GM10266 (cell line): ENCODE measurements around the gene IL1B.

Experiments used
- DNase-seq: peaks from one replicate; pipeline ENCODE4 v3.0.0; 2012; ENCODE audit errors: extremely low spot score
- CTCF ChIP-seq: IDR thresholded peaks from 2 replicates; pipeline ENCODE4 v1.5.1; 2012; ENCODE audit warnings: mild to moderate bottlenecking, low read depth; ENCODE audit not compliant: control insufficient read depth, insufficient read depth; ENCODE audit errors: missing control alignments

Gene IL1B

GRCh38 chr2:112787294-112787693 lies 49.3 kb downstream of the IL1B start:
- DNase-seq = no peak
- no peak for TF ChIP-seq CTCF

- TF ChIP-seq CTCF = no peak
- no peak for DNase-seq
Measured at GRCh38 chr2:112784199-112785189, 52.1 kb downstream of the IL1B start, which contains the start of gene IL1A. IL1A (minus strand) TSS chr2:112784493; CDS start chr2:112783770, 723 bp downstream.

- no peak for DNase-seq
- no peak for TF ChIP-seq CTCF
Measured at GRCh38 chr2:112783187-112783714, 53.3 kb downstream of the IL1B start.

- no peak for TF ChIP-seq CTCF
- peak; percentile 39 for DNase-seq
Measured at GRCh38 chr2:112782234-112782799, 54.3 kb downstream of the IL1B start.
